T follicular helper cell (primary cell): ENCODE data around the gene AP1B1.
"Not testable (repeated sequence)": the region's sequence is repeated elsewhere in the genome, so short reads cannot be mapped to it uniquely, and the experiment has no call there.

Experiments
- DNase-seq: peaks from one replicate; pipeline ENCODE4 v3.0.0-alpha.2; 2020; ENCODE audit warnings: low read depth

The AP1B1 gene

DNA sequence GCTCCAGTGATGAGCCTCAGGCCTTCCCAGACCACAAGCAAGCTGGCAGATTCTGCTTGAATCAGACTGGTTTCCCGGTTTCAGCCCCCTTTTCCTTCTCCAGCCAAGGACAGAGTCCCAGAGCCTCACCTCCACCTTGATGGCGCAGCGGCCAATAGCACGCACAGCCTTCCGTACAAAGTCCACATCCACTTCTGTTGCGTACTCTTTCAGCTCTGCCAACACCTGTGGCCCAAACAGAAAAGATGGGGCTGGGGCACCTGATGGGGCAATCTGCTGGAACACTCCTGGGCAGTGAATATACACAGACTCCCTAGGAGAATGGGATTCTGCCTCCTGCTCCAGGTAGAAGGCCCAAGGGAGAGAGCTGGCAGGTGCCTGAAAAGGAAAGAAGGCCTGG is 37.3 kb downstream of the AP1B1 start:
- no peak for DNase-seq

- no peak for DNase-seq
Measured at GRCh38 chr22:29348956-29349355, 39.4 kb downstream of the AP1B1 start.

DNA sequence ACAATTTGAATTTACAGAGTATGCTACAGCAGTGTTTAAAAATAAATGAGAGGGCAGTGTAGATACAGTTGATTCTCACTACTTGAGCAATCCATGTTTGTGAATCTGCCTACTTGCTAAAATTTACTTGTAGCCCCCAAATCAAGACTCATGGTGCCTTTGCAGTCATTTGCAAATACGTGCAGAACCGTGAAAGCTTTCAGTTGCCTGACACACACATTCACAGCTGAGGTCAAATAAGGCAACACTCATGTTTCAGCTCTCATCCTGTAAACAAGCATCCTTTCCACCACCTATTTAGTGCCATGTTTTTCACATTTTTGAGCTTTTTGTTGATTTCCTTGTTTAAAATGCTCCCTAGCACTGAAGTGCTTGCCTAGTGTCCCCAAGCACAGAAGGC is 40.3 kb downstream of the AP1B1 start:
- DNase-seq: no peak

DNA sequence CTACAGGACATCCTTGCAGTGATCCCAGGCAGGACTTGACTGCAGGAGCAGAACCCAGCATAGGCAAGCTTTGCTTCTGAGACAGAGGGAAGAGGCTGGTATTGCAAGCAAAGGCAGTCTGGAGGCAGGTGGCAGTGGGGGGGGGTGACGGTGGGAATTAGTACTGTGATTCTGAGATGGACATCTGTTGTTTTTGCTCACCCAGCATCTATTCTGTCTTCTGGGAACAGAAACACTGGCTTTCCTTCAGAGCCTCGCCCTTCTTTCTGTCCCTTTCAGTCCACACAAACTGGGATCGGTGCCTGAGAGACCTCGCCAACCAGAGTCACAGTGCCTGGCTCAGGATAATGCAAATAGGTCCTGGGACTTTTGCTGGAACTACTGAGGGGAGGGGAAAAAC is 41.7 kb downstream of the AP1B1 start:
- DNase-seq: no peak

DNA sequence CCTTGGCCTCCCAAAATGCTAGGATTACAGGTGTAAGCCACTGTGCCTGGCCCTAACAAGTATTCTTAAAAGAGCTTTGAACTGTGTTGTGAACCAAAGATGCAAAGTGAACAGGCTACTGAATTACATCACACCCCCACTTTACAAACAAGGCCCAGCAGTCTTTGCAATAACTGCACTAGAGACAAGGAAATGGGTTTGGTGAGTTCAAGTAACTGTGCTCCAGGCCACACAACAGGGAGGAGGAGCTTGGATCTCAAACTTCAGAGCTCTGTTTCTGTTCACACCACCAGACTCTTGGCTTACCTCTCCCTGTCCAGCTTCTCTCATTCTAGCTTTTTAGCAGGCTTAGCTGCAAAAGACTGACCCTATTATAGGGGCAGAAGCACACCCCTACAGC is 42.4 kb downstream of the AP1B1 start:
- DNase-seq: no peak

- DNase-seq: not testable (repeated sequence)
Measured at GRCh38 chr22:29344889-29345288, 43.5 kb downstream of the AP1B1 start.

DNA sequence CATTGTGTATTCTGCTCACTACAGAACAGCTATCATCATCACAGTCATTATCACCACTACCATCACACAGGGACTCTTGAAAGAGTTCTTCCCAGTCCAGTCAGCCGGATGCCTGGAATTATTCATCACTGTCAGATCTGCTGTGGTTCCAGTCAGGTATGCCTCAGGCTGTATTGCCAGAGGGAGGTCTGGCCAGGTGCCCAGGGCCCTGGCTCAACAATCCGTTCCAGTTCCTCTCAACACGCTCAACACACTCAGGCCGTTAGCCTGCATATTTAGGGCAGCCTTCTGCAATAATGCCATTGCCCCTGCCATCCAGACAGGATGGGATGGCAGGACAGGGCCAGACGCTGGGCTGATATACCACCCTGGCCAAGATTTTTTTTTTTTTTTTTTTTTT is 44.2 kb downstream of the AP1B1 start:
- no peak for DNase-seq

DNA sequence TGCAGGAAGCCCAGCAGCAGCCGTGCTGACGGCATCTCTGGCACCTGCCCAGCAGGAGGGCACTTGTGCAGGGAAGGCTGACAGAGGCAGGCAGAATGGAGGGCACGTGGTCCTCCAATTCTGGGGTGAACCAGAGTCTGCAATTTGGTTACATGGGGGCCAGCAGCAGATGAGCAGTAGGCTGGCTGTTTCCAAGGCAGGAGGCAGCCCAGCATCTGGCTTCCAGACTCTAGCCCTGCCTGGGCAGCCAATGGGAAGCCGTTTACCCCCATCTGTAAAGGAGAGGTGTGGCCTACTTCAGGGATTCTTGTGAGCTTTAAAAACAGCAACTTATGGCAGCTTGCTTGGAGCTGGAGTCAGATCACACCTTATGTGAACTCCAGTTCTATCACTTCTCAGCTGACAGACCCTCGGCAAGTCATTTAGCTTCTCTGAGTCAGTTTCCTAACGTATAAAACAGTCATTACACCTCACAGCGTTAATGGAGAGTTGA is 45.0 kb downstream of the AP1B1 start:
- no peak for DNase-seq

DNA sequence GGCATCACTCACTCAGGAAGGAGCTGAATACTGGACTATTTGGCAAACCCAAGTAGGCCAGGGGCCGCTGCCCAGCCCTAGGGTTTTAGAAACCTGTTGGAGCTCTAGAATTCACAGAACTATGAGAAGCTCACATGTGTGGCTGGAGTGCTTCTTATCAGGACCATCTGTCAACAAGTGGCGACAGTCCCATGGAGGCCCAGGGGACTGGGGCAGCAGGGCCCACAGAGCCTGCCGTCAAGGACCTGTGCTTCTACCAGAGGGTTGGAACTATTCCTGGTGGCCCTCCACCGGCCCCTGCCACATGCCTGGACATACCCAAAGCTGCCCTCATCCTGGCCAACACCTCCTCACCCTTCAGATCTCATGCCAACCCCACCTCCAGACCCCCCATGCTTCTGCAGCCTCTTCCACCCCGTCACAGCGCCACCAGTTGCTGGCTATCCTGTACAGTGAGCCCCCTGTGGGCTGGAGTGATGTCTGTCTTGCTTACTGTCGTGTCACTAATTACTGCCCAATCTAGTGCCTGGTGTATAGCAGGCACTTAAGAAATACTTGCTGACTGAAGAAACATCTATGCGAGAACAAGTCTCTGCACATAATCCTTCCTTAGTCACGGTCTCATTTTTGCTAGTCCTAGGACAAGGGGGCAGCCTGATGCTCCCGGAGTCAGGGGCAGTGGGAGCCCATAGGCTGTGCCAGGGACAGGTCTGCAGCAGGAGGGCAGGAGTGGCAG is 45.6 kb downstream of the AP1B1 start:
- DNase-seq: no peak

GRCh38 chr22:29342177-29342576 is 46.2 kb downstream of the AP1B1 start:
- no peak for DNase-seq

GRCh38 chr22:29341849-29342127 is 46.6 kb downstream of the AP1B1 start:
- DNase-seq: no peak

- DNase-seq: no peak
Measured at GRCh38 chr22:29341056-29341848, 47.1 kb downstream of the AP1B1 start.

DNA sequence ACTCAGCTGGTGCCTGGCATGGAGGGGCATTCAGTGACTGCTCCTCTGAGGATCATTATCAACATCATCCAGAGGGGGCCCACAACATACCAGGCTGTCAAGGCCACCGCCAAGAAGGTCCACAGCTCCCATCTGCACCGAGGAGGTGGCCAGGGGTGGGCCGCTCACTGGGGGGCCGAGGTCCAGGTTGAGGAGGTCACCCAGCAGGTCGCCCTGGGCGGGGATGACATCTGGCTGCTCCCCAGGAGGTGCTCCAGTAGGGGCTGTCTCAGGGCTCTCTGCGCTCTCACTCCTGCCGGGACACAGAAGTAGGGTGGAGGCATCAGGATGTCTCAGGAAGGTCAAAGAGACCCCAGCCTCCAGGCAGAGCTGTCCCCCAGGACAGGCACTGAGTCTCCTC is 47.8 kb downstream of the AP1B1 start:
- no peak for DNase-seq

- DNase-seq: no peak
Measured at GRCh38 chr22:29339381-29340235, 48.8 kb downstream of the AP1B1 start.

GRCh38 chr22:29338398-29338797 is 50.0 kb downstream of the AP1B1 start:
- DNase-seq: no peak

DNA sequence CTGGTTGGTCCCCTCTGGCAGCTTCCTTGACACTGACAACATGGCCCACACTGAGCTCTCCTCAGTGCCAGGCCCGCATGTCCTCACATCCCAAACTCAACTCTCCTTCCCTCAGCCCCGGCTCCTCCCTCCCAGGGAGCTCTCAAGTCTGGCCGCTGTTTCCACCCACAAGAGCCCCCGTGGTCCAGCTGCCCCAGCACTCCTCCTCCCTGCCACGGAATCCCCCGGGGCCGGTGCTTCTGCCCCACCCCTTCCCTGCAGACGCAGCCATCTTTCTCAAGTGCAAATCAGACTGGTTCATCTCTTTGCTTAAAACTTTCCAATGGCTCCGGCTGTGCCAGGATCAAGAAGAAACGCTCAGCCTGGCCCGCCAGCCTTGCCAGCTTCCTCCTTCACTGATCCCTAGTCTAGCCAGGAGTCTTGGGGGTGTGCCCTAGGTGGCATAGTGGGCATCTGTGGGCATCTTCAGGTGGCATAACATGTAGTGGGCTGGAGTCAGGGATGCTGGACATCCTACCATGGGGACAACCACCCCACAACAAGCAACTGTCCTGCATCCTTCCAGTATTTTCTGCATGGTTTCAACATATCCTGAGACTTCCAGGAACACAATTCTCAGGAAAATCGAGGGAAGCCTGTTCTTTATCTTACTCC is 50.6 kb downstream of the AP1B1 start:
- no peak for DNase-seq

DNA sequence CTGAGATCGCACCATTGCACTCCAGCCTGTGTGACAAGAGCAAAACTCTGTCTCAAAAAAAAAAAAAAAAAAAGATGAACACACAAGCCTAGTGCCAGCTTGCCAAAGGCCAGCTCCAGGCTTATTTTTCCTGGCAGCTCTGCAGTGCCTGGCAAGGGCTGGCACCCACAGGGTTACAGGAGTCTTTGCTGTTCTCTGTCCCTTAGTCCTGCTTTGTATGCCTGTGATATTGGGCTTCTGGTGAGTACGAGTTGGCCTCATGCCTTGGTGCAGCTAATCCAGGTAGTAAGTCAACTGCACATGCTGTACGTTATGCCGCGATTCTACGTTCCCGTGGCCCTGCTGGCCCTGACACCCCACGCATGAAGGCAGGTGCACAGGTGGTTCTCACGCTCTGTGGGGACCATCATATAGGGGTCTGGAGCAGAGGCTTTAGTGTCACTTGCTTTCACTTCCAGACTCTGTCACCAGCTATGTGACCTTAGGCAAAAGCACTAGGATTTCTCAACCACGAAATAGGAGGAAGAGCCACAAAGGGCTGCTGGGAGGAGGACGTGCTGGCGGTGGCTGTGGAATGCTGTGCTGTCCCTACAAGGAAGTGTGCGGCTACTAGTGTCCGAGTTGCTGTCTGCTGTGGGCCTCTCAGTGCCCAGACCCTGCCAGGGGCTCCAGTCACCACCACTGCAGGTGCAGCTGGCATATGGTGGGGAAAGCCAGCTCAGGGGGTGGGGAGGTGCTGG is 51.4 kb downstream of the AP1B1 start:
- no peak for DNase-seq

DNA sequence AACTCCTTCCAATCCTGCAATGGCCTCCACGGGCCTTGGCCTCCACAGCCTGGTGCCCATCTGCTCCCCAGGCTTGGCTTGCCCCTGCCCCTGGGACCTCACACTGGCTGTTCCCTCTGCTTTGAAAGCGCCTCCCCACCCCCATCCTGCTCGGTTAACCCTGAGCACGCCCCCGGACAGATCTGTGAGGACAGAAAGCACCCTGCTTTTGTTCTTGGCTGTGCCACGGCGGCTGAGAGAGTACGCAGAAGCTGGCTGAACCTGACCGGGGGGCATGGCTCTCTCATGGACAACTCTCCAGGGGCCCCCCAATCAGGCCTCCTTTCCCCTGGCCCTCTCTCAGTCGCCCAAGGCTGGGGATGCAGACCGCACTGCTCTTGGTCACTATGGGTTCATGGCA is 52.7 kb downstream of the AP1B1 start:
- no peak for DNase-seq

DNA sequence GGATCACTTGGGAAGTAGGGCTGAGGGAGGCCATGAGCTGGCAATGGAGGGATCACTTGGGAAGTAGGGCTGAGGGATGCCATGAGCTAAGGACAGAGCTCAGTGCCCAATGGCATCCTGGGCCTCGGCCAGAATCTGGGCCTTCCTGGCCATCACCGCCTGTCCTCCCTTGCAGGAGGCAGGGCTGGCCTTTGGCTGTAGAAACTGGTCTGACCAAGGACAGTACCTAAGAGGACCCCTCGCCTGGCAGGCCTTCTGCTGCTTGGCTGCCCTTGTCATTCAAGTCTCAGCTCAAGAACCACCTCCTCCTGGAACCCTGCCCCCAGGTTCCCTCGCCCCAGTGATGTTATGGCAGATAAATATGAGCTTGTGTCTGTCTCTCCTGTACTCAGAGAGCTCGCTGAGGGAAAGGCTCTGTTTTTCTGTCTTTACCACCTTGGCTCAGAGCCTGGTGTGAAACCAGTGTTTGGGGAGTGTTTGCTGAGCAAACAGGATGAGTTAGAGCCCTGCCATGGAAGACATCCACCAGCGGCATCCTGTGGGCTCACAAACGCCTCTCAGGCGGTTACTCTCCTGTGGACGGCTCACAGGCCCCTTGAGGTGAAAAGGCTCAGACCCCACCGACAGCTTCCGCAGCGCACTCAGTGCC is 53.5 kb downstream of the AP1B1 start:
- no peak for DNase-seq

DNA sequence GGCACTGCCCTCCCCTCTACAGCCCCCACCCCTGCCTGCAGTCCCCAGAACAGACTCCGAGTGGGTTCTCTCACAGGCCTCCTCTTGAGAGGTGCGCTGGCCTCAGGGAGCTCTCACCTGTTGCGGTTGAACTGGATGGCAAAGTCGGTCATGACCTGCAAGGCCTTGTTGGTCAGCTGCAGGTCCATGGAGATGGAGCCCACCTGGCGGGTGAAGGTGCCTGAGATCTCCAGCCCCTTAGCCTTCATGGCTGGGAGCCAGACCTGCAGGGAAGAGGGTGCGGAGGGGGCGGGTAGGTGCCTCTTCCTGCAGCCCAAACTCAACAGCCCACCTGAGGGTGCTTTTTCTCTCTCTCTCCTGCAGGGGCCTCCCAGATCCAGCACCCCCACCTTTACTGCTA is 54.2 kb downstream of the AP1B1 start:
- DNase-seq: no peak
